GM19328 (cell line): Measurements from ENCODE around the gene PGLYRP4.
"Not testable (repeated sequence)": the region's sequence is repeated elsewhere in the genome, so short reads cannot be mapped to it uniquely, and the experiment has no call there.

Experiments
- ATAC-seq: cut with Tn5 transposase; IDR thresholded peaks from one replicate; pipeline ENCODE4 v1.9.1; 2021; ENCODE audit warnings: mild to moderate bottlenecking, moderate library complexity; ENCODE audit not compliant: unreplicated experiment

Gene PGLYRP4

GRCh38 chr1:153357076-153357852, 8.6 kb upstream of the PGLYRP4 start:
- ATAC-seq: no peak

- ATAC-seq: no peak
Measured at GRCh38 chr1:153356392-153357075, 7.9 kb upstream of the PGLYRP4 start.

GRCh38 chr1:153355445-153356071, 6.9 kb upstream of the PGLYRP4 start:
- ATAC-seq: no peak

GRCh38 chr1:153354515-153355193, 6.0 kb upstream of the PGLYRP4 start:
- ATAC-seq: no peak

- ATAC-seq: no peak
Measured at GRCh38 chr1:153353226-153353947, 4.7 kb upstream of the PGLYRP4 start.

- ATAC-seq: no peak
Measured at GRCh38 chr1:153352523-153352922, 3.9 kb upstream of the PGLYRP4 start.

GRCh38 chr1:153350321-153350957, 1.8 kb upstream of the PGLYRP4 start:
- ATAC-seq: no peak

GRCh38 chr1:153349363-153350320, 1.0 kb upstream of the PGLYRP4 start:
- ATAC-seq: no peak

- no peak for ATAC-seq
Measured at GRCh38 chr1:153347856-153348255, 785 bp downstream of the PGLYRP4 start.

- not testable (repeated sequence) for ATAC-seq
Measured at GRCh38 chr1:153347049-153347448, 1.6 kb downstream of the PGLYRP4 start.

- no peak for ATAC-seq
Measured at GRCh38 chr1:153346077-153346723, 2.4 kb downstream of the PGLYRP4 start.

- ATAC-seq: no peak
Measured at GRCh38 chr1:153345187-153346076, 3.2 kb downstream of the PGLYRP4 start.

- no peak for ATAC-seq
Measured at GRCh38 chr1:153344718-153345025, 4.0 kb downstream of the PGLYRP4 start.

- no peak for ATAC-seq
Measured at GRCh38 chr1:153343811-153344717, 4.6 kb downstream of the PGLYRP4 start.

- ATAC-seq: no peak
Measured at GRCh38 chr1:153343040-153343681, 5.5 kb downstream of the PGLYRP4 start.

- no peak for ATAC-seq
Measured at GRCh38 chr1:153342178-153342577, 6.5 kb downstream of the PGLYRP4 start.
